ENCODE measurements around the gene CFAP61.

DNA sequence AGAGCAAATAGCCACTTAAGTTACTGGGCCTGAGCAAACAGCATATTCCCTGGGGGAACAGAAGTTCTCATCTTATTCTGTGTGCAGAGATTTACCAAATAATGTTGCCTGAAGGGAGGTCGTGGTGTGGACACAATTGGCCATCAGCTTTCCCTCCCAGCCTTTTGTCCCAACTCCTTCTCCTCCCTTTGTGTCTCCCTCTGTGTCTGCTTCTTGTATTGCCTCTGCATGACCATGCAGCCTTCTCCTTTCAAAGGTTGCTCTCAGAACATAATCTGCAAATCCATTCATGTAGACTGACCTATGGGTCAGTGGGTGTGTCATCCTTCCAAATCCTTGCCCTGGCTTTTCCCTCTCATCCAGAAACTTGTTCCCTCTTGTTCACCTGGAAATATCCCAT is 165.3 kb downstream of the CFAP61 start:
- TF ChIP-seq, protein P1, sequence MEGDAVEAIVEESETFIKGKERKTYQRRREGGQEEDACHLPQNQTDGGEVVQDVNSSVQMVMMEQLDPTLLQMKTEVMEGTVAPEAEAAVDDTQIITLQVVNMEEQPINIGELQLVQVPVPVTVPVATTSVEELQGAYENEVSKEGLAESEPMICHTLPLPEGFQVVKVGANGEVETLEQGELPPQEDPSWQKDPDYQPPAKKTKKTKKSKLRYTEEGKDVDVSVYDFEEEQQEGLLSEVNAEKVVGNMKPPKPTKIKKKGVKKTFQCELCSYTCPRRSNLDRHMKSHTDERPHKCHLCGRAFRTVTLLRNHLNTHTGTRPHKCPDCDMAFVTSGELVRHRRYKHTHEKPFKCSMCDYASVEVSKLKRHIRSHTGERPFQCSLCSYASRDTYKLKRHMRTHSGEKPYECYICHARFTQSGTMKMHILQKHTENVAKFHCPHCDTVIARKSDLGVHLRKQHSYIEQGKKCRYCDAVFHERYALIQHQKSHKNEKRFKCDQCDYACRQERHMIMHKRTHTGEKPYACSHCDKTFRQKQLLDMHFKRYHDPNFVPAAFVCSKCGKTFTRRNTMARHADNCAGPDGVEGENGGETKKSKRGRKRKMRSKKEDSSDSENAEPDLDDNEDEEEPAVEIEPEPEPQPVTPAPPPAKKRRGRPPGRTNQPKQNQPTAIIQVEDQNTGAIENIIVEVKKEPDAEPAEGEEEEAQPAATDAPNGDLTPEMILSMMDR (conservative IDR thresholded peaks at IDR 0.05; ENCODE audit: low read length), result no peak
- TF ChIP-seq EZH2phosphoT487 (IDR thresholded peaks at IDR 0.05; ENCODE audit: borderline replicate concordance), result no peak

Data from Loucy (cell line).